ENCODE data around the gene THRB.
"Not testable (repeated sequence)": the region's sequence is repeated elsewhere in the genome, so short reads cannot be mapped to it uniquely, and the experiment has no call there.

THRB gene

DNA sequence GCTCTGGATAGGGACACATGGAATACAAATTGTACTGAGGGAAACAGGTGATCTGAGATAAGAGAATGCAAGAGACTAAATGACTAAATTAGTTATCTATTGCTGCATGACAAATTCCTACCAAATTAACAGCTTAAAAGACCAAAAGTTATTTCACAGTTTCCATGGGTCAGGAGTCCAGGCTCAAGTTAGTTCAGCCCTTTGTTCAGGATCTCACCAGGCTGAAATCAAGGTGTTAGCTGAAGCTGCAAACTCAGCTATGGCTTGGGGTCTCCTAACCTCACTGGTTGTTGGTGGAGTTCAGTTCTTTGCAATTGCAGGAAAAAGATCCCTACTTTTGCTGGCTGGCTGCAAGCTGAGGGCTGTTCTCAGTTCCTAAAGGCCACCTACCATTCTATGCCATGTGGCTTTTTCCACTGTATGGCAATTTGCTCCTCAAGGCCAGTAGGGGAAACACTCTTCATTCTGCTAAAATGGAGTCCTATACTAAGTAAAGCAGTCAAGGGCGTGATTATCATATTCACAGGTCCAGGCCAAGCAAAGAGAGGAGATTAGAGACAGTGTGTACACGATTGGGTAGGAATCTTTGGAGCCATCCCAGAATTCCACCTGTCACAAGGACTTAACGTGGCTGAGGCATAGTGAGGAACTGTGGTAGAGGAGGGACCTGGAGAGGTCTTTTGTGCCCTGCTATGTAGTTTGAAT lies 53.7 kb downstream of the THRB start:
- DNase-seq, result no peak

DNA sequence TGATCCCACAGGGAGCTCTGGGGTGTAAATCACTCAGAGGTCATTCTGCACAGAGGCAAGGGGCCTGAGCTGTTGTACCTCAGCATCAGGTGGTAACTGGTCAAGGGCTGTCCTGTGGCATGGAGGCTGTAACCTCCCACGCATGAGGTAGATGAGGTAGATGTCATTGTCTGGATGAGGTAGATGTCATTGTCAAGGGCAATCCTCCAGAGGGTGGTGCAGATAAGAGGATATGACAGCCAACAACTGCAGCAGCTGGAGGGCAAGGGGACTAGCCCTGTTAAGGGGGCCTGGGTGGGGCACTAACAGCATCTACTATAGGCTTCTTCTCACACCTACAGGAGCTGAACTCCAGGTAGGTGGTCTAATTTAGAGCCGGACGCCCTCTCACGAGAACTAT lies 55.6 kb downstream of the THRB start:
- no peak for DNase-seq

DNA sequence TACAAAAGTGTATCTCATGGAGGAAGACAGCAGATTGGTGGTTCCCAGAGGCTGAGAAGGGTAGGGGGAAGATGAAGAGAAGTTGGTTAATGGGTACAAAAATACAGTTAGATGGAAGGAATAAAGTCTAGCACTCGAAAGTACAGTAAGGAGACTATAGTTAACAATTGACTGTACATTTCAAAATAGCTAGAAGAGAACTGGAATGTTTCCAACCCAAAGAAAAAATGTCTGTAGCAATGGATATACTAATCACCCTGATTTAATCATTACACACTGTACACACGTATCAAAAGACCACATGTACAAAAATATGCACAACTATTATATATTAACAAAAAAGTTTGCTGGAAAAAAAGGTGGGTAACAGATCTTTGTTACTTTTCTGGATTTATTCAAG lies 57.3 kb downstream of the THRB start:
- DNase-seq, result no peak

DNA sequence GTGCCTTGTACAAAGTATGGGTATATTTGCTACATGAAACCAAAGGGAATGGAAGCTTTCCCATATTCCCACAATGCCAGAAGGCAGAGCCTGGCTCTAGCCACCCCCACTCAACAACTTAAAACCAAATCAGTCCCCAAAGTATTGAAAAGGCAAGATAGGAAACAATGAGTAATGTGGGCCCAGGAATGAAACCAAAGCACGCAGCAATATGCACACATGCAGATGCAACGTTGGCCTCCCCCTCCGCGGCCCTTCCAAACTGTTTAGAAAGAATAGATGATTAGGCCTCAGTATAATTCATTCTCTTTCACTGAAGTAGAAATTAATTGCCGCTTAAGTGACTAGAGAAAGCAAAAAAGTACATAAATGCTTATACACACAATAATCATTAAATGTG lies 59.1 kb downstream of the THRB start:
- no peak for DNase-seq

DNA sequence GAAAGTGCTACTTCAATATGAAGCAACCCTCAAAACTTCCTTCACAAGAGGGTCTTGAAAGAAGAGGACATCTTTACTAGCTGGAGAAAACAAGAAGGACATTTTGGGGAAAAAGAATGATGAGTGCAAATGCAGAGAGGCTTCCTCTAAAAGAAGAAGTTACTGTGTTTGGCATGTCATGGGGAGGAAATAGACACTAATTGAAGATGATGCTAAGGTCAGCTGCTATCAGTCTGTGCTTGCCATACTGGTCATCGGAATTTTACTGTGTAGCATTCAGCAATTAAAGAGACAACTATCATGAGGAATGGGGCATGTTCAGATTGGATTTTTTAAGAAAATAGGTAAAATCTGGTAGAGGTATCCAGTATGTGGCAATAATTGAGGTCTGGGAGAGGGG lies 60.0 kb downstream of the THRB start:
- no peak for DNase-seq

DNA sequence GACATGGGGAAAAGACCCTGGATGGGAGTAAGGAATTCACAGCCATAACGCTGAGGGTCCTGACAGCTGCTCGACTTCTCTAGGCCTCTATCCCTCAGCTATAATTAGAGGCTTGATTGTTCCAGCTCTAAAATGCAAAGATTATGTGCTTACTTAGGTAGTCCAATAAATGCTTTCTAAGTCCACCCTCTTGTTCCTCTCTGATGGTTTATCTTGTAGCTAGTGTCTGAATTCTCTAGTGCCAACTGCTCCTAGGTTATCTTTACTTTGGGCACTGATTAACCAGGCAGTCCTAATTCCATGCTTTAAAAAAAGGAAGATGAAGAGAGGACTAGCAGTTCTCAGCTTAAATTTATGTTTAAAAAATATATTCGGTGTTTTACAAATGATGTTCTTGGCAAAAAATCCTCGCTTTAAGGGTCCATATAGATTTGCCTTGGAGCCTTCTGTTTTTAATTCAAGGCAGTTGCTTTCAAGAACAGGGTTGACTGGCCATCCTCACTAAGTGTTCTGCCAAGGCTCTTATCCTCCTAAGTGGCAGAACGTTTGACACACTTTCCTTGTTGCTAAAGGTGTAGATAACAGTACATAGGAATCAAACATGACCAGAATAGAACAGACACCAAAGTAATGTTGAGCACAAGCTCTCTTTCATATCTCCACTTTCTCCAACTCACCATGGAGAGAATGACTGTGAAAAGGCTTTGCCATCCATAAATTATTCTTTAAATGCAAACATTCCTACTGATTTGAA lies 60.6 kb downstream of the THRB start:
- no peak for DNase-seq

DNA sequence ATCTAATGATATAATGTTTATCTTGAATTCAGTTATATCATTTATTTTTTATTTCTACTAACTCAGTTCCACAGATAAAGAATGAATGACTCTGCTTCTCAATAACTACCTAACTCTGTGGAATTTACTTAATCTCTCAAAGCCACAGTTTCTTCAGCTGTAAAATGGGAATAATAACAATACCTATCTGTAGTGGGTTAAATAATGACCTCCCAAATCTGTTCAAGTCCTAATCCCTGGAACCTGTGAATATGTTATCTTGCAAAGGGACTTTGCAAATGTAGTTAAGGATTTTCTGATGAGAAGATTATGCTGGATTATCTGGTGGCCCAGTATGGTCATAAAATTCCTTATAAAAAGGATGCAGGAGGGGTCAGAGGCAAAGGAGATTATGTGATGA lies 61.7 kb downstream of the THRB start:
- no peak for DNase-seq

DNA sequence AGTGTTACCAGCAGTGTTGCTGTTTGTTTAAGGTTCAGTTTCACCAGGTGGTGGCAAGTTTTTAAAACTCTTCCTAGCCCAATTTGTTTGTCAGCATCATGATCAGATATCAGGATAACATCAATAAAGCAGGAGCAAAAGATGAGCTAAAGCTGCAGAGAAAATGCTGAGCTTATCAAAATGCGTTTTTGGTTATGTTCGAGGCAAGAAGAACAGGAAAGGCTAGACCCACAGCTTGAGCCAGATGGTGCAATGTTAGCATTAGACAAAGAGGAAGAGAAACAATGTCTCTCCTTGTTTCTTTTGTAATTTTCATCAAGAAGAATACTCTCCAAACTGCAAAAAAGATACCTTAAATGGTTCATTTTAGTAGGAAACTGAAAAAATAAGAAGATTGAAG lies 66.2 kb downstream of the THRB start:
- no peak for DNase-seq

DNA sequence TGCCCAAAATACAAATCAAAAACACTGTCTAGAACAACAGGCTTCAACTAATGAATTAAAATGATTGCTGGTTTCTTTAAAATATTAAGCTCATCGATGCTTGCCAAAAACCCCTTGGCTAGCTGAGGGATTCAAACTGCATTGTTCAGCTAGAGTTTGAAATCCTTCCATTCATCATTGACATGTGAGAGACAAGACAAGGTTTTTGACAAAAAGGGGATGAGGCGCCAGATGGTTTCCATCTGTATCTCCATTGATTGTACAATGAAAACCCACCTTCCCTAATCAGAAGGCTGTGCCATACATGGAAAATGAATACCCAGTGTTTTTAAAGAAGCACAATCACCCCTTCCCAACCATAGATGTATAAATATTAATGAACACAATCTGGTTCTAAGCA lies 67.8 kb downstream of the THRB start:
- no peak for DNase-seq

DNA sequence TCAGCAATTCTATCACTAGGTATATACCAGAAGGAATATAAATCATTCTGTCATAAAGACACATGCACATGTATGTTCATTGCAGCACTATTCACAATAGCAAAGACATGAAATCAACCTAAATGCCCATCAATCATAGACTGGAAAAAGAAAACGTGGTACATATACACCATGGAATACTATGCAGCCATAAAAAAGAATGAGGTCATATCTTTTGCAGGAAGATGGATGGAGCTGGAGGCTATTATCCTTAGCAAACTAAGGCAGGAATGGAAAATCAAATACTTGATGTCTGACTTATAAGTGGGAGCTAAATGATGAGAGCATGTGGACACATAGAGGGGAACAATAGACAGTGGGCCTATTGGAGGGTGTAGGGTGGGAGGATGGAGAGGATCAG lies 73.8 kb downstream of the THRB start:
- not testable (repeated sequence) for DNase-seq

DNA sequence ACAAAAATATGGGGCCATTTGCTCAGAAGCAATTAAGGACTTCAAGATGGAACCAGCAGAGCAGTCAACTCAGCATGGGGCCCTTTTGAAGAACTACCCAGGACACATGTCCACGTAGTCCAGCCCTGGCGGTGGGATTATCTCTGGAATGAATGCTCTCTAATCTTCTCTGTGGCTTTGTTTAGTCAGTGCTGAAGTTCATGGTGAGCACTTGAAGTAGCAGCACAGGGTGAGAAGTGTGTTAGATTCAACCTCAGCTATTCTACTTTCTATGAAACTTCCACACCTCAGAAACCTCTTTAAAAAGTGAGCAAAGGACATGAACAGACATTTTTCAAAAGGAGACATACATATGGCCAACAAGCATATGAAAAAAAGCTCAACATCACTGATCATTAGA lies 74.4 kb downstream of the THRB start:
- DNase-seq, result no peak

DNA sequence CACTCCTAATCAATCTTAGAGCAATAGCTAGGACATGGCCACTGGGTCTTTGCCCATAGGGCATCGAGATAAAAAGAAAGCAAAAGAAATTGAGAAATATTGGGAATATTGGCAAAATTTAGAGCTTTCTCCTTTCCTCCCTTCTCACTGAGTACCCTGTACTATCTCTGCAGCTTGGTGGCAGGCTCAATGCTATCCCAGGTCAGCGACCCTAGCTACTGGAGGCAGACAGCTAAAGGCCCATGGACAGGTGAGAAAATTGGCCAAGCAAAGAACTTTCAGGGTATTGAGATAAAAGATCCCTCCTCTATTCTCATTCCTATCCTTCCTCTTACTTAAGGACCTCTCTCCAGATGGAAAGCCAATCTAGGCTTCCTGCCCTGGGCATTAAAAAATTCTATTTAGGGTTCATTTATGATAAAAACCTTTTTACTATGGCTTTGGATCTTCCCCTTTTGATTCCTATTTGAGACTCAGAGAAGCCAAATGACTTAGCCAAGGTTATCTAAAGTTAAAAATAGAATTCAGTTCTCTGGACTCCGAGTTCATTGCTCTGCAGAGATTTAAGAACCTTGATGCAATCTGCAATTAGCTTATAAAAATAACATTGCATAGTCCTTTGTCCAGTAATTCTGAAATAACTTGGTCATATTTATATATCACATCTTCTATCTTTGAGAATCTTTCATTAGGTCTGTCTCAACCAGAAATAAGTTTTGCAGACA lies 75.4 kb downstream of the THRB start:
- no peak for DNase-seq

DNA sequence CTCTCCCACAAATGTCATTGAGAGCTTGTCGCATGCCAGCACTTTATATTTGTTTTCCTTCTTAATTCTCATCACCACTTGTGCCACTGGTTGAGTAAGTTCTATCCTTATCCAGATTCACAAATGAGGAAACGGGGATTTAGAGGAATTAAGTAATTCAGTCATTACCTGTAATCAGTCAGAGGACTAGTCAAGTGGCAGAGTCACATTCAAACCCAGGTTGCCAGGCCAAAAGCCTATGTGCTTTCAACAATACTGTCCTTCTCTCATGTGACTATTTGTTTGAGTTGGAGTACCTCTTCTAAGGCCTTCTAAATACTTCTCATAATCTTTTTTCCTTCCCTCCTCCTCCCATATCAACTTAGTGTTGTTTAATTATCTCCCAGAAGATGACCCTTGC lies 76.9 kb downstream of the THRB start:
- DNase-seq, result no peak

DNA sequence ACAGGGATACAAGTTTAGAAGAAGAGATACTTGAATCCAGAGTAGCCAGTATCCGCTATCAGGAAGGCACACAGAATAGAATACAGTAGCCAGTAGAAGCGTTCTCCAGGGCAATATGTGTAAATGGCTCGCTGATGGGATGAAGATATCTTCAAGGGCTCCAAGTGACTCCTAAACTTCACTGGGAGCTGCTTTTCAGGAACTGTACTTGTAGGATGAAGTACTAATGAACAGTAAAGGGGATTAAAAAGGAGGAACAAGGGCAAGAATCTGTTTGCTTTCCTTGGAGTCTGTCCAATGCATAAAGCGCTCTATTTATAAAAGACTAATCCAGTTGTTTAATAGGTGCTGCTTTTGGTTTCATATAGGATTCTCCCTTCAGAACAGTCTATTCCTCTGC lies 78.4 kb downstream of the THRB start:
- DNase-seq, result no peak

DNA sequence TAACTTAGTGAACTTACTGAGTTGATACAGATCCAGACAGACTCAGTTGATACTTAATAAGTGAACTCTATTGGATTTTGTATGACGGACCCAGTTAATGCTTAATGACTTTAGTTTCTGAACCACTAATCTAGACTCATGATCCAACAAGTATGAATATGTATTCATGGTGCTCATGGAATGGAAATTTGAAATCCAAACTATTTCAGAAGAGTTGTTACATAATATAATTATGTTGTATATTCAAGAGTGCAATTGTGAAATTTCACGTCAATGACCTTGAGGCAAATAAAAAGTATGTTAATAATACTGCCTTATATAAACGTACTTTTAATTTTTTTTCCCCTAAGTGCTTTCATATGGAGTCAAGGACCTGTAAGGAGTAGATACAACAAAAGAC lies 78.8 kb downstream of the THRB start:
- no peak for DNase-seq

DNA sequence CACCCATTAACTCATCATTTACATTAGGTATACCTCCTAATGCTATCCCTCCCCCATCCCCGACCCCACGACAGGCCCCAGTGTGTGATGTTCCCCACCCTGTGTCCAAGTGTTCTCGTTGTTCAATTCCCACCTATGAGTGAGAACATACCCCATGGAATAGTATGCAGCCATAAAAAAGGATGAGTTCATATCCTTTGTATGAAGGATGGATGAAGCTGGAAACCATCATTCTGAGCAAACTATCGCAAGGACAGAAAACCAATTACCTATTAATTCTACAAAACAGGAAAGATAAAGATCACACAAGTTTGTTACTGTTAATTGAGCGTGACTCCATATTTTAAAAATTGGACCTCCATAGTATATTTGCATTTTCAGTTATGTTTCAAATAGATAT lies 81.0 kb downstream of the THRB start:
- DNase-seq, result not testable (repeated sequence)

DNA sequence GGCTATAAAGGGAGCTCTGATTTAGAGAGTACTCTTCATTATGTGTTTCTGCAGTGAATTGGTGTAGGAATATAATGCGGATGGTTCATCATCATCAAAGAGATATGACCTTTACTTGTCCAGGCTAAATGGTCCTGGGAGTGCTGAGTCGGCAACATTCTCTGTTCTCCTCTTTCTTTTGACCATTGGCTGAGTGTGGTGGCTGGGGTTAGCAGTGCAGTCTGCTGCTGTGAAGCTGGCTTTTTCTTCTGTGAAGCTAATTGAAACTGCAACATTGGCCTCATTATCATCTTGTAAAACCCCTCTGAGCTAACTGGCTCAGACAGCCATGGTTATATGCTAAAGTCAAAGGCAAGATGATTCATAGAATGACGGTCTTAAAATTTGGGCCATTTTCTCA lies 83.8 kb downstream of the THRB start:
- DNase-seq, result no peak

DNA sequence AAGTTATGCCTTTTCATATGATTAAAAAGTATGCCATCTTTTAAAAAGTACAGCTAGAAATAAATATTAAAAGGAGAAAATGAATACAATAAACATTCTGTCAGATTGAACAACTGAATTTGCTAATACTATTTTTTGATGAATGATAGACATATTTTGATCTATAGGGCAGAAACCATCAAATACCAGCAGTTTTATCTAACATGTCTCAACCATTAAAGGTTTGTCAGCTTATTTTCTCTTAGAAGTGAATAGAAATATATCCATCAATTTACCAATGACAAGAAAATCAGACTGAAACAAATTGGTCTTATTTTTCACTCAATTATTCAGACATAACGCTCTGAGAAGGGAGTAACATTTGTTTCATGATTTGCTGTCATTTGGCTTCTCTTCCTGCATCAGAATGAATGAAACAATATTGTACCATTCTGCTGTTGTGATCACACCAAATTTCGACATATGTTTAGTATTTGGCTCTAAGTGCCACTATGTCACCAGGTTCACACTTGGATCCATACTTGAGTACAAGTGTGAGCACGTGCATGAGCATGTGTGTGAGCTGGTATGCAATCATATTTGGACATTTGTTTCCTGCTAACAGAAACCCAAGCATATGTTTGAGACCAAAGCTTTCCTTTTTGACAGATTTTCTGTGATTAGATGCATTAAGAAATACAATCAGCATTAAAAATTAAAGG lies 86.5 kb downstream of the THRB start:
- no peak for DNase-seq

DNA sequence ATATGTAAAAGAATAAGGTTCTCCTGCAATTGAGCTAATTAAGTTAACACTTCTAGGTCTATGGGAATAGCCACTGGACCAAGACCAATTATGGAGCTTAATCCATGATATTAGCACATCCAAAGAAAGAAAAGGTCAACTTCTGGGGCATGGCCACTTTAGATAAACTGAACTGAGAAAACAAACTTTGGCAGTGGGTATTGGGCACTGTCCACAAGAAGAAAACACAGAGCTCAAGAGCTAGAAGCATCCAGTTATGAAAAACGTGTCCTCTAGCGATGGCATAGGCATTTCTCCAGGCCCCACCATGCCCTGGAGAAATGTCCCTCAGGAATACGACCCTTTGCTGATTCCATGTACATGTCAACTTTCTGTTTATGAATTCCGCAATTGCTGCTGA lies 87.8 kb downstream of the THRB start:
- DNase-seq, result no peak

DNA sequence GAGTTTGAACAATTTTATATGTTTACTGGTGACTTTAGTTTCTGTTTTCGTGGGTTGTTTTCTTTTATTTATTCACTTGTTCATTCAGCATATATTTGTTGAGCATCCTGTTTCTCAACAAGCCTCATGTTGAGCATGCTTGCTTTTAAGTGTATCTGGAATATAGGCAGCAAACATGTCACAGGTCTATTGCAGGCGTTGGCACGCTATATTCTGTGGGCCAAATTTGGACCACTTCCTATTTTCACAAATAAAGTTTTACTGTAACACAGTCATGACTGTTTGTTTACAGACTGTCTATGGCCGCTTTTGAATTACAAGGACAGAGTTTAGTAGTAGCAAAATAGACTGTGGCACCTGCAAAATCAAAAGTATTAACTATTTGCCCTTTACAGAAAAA lies 89.6 kb downstream of the THRB start:
- no peak for DNase-seq

DNA sequence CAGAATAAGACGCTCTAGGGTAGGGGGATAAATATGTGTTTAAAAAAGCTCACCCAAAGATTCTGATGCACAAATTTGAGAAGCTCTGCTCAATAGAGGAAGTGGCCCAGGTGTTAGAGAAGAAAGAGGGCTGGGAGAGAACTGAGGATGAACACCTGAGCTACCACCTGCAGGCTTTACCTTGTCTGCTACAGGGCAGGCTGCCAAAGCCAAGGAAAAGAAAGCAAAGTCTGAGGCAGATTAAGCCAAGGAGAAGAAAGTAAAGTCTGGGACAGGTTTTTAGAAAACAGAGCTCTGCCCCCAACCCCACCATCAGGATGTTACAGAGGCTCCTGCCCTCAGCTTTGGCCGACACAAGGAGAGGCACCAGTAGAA lies 92.9 kb downstream of the THRB start:
- no peak for DNase-seq

DNA sequence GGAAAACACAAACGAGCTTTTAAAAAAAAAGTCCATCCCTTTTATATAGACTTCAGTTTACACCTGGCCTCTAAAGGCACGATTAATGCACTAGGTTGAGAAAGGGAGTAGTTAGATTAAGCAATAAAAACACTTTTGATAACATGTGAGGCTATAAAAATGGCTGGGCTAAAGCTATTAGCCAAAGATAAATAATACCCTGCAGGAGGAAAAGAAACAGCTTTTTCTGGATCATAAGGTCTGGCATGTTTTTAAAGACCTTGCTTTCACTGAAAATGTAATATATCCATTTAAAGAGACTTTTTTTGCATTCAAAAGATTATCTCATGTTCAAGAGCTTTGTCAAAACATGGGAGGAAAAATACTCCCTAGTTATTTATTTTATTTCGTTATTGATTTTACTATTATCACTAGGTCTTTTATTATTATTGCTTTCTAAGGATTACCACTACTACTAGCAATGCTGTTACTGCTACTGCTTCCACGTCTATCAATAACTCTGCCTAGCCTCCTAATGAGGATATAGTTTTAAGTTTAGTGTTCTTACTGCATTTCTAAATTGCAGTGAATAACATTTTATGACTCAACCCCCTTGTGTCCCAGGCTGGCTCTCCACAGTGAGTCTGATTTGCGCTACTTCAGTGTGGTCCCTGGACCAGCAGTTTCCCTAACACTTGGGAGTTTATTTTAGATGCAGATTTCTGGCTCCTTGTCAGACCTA lies 93.4 kb downstream of the THRB start:
- DNase-seq, result no peak

DNA sequence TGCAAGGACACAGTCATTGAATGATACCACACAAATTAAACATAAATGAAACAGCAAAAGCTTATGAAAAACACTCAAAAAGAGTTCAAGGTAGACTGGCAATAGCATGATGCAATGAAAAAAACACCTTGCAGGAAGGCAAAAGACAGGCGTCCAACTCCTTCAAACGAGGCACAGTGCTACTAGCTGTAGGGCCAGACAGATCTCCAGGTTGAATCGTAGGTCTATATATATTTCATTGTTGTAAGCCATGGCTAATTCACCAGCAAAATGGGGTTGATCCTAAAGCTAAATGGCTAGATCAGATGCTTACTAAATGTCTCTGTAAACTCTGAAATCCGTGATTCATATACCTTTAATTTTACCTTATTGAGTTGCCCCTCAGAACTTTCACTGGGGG lies 94.2 kb downstream of the THRB start:
- DNase-seq, result no peak
